ENCODE measurements around the gene MYL11.
"Not testable (repeated sequence)": the region's sequence is repeated elsewhere in the genome, so short reads cannot be mapped to it uniquely, and the experiment has no call there.

The MYL11 gene

GRCh38 chr16:30374538-30374937 is at the start of gene MYL11:
TSS of gene MYL11 (plus strand) at chr16:30374802. CDS start at chr16:30374858, 56 bp downstream.
- no peak for DNase-seq (ENCODE audit: low read depth in 2 of 2)

- peak; percentile 22 to 36 for DNase-seq (ENCODE audit: low read depth in 2 of 2)
Measured at GRCh38 chr16:30334473-30334989, 40.1 kb upstream of the MYL11 start.

- peak; percentile 33 to 43 for DNase-seq (ENCODE audit: low read depth in 2 of 2)
Measured at GRCh38 chr16:30335028-30335597, 39.5 kb upstream of the MYL11 start.

GRCh38 chr16:30335598-30336474 is 38.8 kb upstream of the MYL11 start:
- DNase-seq (ENCODE audit: low read depth in 2 of 2): no peak

GRCh38 chr16:30337964-30338357 is 36.6 kb upstream of the MYL11 start:
- not testable (repeated sequence) for DNase-seq (ENCODE audit: low read depth in 2 of 2)

- not testable (repeated sequence) for DNase-seq (ENCODE audit: low read depth in 2 of 2)
Measured at GRCh38 chr16:30338715-30339114, 35.9 kb upstream of the MYL11 start.

- DNase-seq (ENCODE audit: low read depth in 2 of 2): no peak
Measured at GRCh38 chr16:30340621-30341020, 34.0 kb upstream of the MYL11 start.

- DNase-seq (ENCODE audit: low read depth in 2 of 2): not testable (repeated sequence)
Measured at GRCh38 chr16:30341971-30342370, 32.6 kb upstream of the MYL11 start.

GRCh38 chr16:30342751-30343490 is 31.7 kb upstream of the MYL11 start:
- DNase-seq (ENCODE audit: low read depth in 2 of 2): no peak

- not testable (repeated sequence) for DNase-seq (ENCODE audit: low read depth in 2 of 2)
Measured at GRCh38 chr16:30343491-30343820, 31.1 kb upstream of the MYL11 start.

GRCh38 chr16:30346286-30346685 is 28.3 kb upstream of the MYL11 start:
- DNase-seq (ENCODE audit: low read depth in 2 of 2): no peak

GRCh38 chr16:30348113-30348512 is 26.5 kb upstream of the MYL11 start:
- DNase-seq (ENCODE audit: low read depth in 2 of 2): no peak

GRCh38 chr16:30348929-30349328 is 25.7 kb upstream of the MYL11 start:
- DNase-seq (ENCODE audit: low read depth in 2 of 2): no peak

- DNase-seq (ENCODE audit: low read depth in 2 of 2): no peak
Measured at GRCh38 chr16:30349675-30350074, 24.9 kb upstream of the MYL11 start.

- no peak for DNase-seq (ENCODE audit: low read depth in 2 of 2)
Measured at GRCh38 chr16:30350134-30350871, 24.3 kb upstream of the MYL11 start.

- DNase-seq (ENCODE audit: low read depth in 2 of 2): no peak
Measured at GRCh38 chr16:30351001-30351441, 23.6 kb upstream of the MYL11 start.

- DNase-seq (ENCODE audit: low read depth in 2 of 2): no peak
Measured at GRCh38 chr16:30351586-30352419, 22.8 kb upstream of the MYL11 start.

- DNase-seq (ENCODE audit: low read depth in 2 of 2): no peak
Measured at GRCh38 chr16:30352488-30353401, 21.9 kb upstream of the MYL11 start.

- no peak for DNase-seq (ENCODE audit: low read depth in 2 of 2)
Measured at GRCh38 chr16:30353438-30354129, 21.0 kb upstream of the MYL11 start.
